SJCRH30 (cell line): Measurements from ENCODE around the gene ADGRG1. TPM values are rescaled to one million over a fixed set of nuclear protein-coding genes. Genes with fewer than 3 reads are reported as not detected.

Experiments used
- DNase-seq, 2 experiments: peaks; one replicate each; pipeline ENCODE4 v3.0.0-alpha.2; 2015 to 2020
- H3K27ac ChIP-seq: fragments of 250-450 bp; sonication (Bioruptor Pico); 2 replicates; pipeline ENCODE4 v1.5.1; 2020; ENCODE audit warnings: mild to moderate bottlenecking, moderate library complexity
- H3K27me3 ChIP-seq: fragments of 250-450 bp; sonication (Bioruptor Pico); 2 replicates; pipeline ENCODE4 v1.5.1; 2020; ENCODE audit warnings: mild to moderate bottlenecking, moderate library complexity
- H3K36me3 ChIP-seq: fragments of 250-450 bp; sonication (Bioruptor Pico); 2 replicates; pipeline ENCODE4 v1.5.1; 2020; ENCODE audit warnings: mild to moderate bottlenecking, moderate library complexity
- H3K4me1 ChIP-seq: fragments of 250-450 bp; sonication (Bioruptor Pico); 2 replicates; pipeline ENCODE4 v1.5.1; 2020; ENCODE audit warnings: mild to moderate bottlenecking, moderate library complexity
- H3K4me3 ChIP-seq: fragments of 250-450 bp; sonication (Bioruptor Pico); 2 replicates; pipeline ENCODE4 v1.5.1; 2020; ENCODE audit warnings: mild to moderate bottlenecking, moderate library complexity
- H3K9me3 ChIP-seq: fragments of 250-450 bp; sonication (Bioruptor Pico); replicated peaks from 2 replicates; pipeline ENCODE4 v1.5.1; 2020; ENCODE audit warnings: mild to moderate bottlenecking, moderate library complexity
- total RNA-seq: library from RNA; depleted of rRNA; stranded (reverse); fragments of >200 nt; shearing (Covaris generic); gene quantifications from 2 replicates; pipeline ENCODE4 v1.2.3, GENCODE V29; 2014

The ADGRG1 gene
- total RNA-seq, 1 experiment from 2014 or later, result 0.32 TPM

GRCh38 chr16:57680842-57681375, 52.5 kb downstream of the ADGRG1 start:
- Histone ChIP-seq H3K4me1 (no peaks in the 10 kb centered on the region), H3K36me3 (no peaks in the 10 kb centered on the region), H3K27ac (no peak overlapping the region), H3K4me3 (no peak overlapping the region), H3K27me3 (peaks cover 33% of the 10 kb centered on the region), H3K9me3 (no peaks in the 10 kb centered on the region)
- DNase-seq, result no peak

GRCh38 chr16:57681950-57682728, 53.7 kb downstream of the ADGRG1 start:
- Histone ChIP-seq H3K27me3 (peaks cover 32% of the 10 kb centered on the region), H3K36me3 (no peaks in the 10 kb centered on the region), H3K27ac (no peak overlapping the region), H3K9me3 (no peaks in the 10 kb centered on the region), H3K4me1 (no peaks in the 10 kb centered on the region), H3K4me3 (no peak overlapping the region)
- DNase-seq, result no peak

GRCh38 chr16:57682809-57683635, 54.6 kb downstream of the ADGRG1 start:
- Histone ChIP-seq H3K4me3 (no peak overlapping the region), H3K9me3 (no peaks in the 10 kb centered on the region), H3K4me1 (no peaks in the 10 kb centered on the region), H3K27me3 (peaks cover 29% of the 10 kb centered on the region), H3K36me3 (no peaks in the 10 kb centered on the region), H3K27ac (no peak overlapping the region)
- DNase-seq, result no peak

GRCh38 chr16:57683636-57684545, 55.5 kb downstream of the ADGRG1 start:
- H3K4me3 ChIP-seq, result no peak overlapping the region
- H3K4me1 ChIP-seq, result no peaks in the 10 kb centered on the region
- H3K36me3 ChIP-seq, result no peaks in the 10 kb centered on the region
- H3K27ac ChIP-seq, result no peak overlapping the region
- no peak for DNase-seq
- H3K27me3 ChIP-seq, result peaks cover 29% of the 10 kb centered on the region
- H3K9me3 ChIP-seq, result no peaks in the 10 kb centered on the region

DNA sequence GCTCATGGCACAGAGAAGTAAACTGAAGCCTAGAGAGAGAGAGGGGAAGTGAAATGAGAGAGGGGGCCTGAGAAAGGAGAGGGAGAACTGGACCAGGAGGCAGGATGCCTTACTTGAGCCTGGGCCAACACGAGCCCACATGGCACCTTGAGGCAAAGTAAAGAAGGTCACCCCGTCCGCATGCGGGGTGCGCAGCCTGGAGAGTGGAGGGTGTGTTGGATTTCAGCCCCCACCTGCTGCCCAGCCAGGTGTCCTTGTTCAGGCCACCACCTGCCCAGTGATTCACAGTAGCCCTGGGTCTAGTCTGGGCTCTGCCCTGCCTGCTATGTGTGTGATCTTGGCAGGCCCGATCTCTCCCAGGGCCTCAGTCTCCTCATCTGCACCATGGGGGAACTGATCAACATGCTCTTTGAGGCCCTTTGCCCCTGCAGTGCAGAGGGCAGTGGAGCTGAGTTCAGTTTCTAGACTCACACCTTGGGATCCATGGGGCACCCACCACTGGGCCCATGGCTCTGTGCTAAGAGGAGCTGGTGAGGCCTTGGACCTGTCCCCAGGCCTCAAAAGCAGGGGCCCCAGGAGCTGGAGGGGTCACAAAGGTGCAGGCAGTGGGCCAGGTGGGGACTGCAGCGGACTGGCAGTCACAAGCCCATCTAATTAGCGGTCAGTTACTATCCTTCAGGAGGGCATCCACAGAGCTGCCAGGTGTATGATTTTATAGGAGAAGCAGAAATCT, 56.4 kb downstream of the ADGRG1 start:
- Histone ChIP-seq H3K36me3 (no peaks in the 10 kb centered on the region), H3K9me3 (no peaks in the 10 kb centered on the region), H3K27me3 (peaks cover 37% of the 10 kb centered on the region), H3K4me3 (no peak overlapping the region), H3K4me1 (no peaks in the 10 kb centered on the region), H3K27ac (no peak overlapping the region)
- no peak for DNase-seq

DNA sequence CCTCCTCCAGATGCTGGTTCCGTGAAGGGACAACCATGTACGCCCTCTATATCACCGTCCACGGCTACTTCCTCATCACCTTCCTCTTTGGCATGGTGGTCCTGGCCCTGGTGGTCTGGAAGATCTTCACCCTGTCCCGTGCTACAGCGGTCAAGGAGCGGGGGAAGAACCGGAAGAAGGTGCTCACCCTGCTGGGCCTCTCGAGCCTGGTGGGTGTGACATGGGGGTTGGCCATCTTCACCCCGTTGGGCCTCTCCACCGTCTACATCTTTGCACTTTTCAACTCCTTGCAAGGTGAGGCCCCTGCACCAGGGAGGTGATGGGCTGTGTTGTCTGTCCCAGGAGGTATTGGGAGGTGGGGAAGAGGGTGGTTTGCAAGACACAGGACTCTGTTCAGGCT, 57.2 kb downstream of the ADGRG1 start:
- peaks cover 42% of the 10 kb centered on the region for H3K27me3 ChIP-seq
- DNase-seq, result no peak
- H3K36me3 ChIP-seq, result no peaks in the 10 kb centered on the region
- H3K27ac ChIP-seq, result no peak overlapping the region
- H3K4me1 ChIP-seq, result no peaks in the 10 kb centered on the region
- no peak overlapping the region for H3K4me3 ChIP-seq
- H3K9me3 ChIP-seq, result no peaks in the 10 kb centered on the region

DNA sequence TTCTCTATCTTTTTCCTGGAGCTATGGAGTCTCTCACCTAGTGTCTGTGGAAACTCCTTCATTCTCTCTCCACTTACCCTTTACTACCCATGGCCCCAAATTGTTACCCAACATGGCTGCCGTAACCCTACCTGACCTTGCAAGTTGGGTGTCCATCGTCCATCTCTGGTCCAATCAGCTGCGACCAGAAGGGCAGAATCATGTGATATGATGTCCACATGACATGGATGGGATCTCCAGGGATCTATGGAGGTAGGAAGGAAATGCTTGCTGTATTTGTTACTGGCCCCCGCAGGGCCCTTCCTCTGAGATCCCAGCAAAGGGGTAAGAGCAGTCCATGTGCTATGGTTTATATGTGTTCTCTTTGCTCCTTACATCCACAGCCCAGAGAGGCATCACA, 58.1 kb downstream of the ADGRG1 start:
- DNase-seq, result peak in 1 of 2 experiments; percentile 32
- Histone ChIP-seq H3K9me3 (no peaks in the 10 kb centered on the region), H3K4me3 (no peak overlapping the region), H3K4me1 (no peaks in the 10 kb centered on the region), H3K27ac (no peak overlapping the region), H3K36me3 (no peaks in the 10 kb centered on the region), H3K27me3 (peaks cover 45% of the 10 kb centered on the region)

DNA sequence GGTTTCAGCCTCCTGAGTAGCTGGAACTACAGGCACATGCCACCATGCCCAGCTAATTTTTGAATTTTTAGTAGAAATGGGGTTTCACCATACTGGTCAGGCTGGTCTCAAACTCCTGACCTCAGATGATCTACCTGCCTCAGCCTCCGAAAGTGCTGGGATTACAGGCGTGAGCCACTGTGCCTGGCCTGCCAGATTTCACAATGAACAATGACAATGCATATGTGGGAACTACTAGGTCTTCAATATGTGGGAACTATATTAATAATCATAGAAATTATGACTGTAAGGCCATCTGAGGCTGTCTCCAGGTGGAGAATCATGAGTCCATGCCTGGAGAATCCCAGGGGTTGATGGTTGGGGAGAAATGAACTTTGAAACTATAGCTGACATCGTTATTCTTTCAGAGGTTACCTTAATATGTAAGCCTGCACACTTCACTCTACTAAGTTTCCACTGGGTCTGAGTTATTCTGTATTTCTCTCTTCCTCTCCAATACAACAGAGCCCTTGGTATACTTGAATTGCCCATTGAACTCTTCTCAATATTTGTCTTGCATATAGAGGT, 59.0 kb downstream of the ADGRG1 start:
- no peaks in the 10 kb centered on the region for H3K36me3 ChIP-seq
- no peaks in the 10 kb centered on the region for H3K9me3 ChIP-seq
- no peak overlapping the region for H3K27ac ChIP-seq
- no peak overlapping the region for H3K4me3 ChIP-seq
- DNase-seq, result no peak
- no peaks in the 10 kb centered on the region for H3K4me1 ChIP-seq
- H3K27me3 ChIP-seq, result peaks cover 47% of the 10 kb centered on the region

DNA sequence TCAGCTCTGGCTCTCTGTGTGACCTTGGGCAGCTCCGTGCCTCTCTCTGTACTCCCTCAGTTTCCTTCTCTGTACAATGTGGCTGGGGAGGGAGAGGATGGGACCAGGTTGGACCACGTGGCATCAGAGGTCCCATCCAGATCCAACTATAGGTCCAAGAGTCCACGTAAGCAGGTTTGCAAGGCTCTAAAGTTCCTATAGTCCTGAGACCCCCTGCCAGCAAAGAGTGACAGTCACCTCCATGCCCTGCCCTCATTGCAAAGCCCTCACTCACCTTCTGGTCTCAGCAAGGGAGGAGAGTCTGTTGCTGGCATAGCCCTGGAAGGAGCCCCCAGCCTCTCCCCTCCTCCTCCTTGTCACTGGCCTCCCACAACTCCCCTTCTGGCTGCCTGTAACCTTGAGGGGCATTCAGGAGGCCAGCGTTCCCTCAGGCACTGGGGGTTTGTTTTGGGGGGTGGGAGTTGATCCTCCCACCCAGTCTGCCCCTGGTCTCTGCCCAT, 60.1 kb downstream of the ADGRG1 start:
- Histone ChIP-seq H3K27me3 (peaks cover 57% of the 10 kb centered on the region), H3K4me3 (no peak overlapping the region), H3K4me1 (no peaks in the 10 kb centered on the region), H3K27ac (no peak overlapping the region), H3K9me3 (no peaks in the 10 kb centered on the region), H3K36me3 (no peaks in the 10 kb centered on the region)
- no peak for DNase-seq

DNA sequence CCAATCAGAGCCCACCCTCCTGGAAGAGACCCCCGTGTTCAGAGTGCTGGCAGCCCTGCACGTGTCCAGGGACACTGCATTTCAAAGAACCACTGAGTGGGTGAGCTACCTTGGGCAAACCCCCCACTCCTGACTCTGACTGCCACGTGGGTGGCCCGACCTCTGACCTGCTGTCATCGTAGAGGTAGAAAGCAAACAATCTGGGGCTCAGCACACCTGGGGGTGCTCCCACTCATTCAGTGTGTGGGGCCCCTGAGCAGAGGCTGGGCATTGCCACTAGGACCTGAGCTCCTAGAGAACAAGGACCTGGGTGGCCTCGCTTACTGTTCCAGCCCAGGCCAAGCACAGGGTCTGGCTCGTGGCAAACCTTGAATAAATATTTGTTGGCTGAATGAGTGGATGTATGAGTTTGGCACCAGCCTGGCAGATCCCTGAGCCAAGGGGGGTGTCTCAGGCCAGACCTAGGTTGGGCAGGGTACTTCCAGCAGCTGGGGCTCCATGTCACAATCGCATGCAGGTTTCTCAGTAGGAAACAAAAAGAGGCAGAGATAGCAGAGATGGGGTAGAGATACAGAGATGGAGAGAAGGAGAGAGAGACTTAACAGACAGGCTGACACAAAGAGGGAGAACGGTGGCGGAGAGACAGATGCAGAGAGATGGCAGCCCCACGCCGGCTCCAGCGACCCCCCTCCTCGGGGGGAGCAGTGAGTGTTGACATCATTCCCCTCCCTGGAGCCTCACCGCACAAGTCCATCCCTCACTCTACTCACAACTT, 60.7 kb downstream of the ADGRG1 start:
- no peak overlapping the region for H3K4me3 ChIP-seq
- H3K4me1 ChIP-seq, result no peaks in the 10 kb centered on the region
- no peak for DNase-seq
- H3K9me3 ChIP-seq, result no peaks in the 10 kb centered on the region
- H3K27me3 ChIP-seq, result peaks cover 57% of the 10 kb centered on the region
- H3K36me3 ChIP-seq, result no peaks in the 10 kb centered on the region
- no peak overlapping the region for H3K27ac ChIP-seq

- H3K27me3 ChIP-seq, result peaks cover 56% of the 10 kb centered on the region
- no peaks in the 10 kb centered on the region for H3K9me3 ChIP-seq
- peak in 1 of 2 experiments; percentile 14 for DNase-seq
- no peaks in the 10 kb centered on the region for H3K4me1 ChIP-seq
- no peaks in the 10 kb centered on the region for H3K36me3 ChIP-seq
- no peak overlapping the region for H3K4me3 ChIP-seq
- no peak overlapping the region for H3K27ac ChIP-seq
Observed at GRCh38 chr16:57689762-57690558, 61.5 kb downstream of the ADGRG1 start.

DNA sequence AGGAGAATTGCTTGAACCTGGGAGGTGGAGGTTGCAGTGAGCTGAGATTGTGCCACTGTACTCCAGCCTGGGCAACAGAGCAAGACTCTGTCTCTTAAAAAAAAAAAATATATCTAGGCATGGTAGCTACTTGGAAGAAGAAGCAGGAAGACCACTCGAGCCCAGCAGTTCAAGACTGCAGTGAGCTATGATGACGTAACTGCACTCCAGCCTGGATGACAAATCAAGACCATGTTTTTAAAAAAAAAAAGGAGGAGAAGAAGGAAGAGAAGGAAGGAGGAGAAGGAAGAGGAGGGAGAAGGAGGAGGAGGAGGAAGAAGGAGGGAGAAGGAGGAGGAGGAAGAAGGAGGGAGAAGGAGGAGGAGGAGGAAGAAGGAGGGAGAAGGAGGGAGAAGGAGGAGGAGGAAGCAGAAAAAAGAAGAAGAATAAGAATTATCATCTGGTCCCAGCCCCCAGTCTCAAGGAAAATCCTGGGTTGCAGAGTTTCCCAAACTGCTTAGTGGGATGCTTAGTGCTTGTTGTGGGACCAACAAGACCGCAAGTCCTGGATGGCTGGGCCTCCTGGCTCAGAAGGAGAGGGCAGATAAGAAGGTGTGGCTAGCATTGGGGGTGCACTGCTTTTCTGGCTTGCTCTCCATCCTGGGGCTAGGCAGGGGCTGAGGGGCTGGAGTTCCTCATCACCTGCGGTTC, 62.5 kb downstream of the ADGRG1 start:
- H3K4me3 ChIP-seq, result no peak overlapping the region
- no peak for DNase-seq
- H3K36me3 ChIP-seq, result no peaks in the 10 kb centered on the region
- no peaks in the 10 kb centered on the region for H3K9me3 ChIP-seq
- no peak overlapping the region for H3K27ac ChIP-seq
- no peaks in the 10 kb centered on the region for H3K4me1 ChIP-seq
- H3K27me3 ChIP-seq, result peaks cover 53% of the 10 kb centered on the region
